T follicular helper cell (primary cell): ENCODE data around the gene PGAP6.
A peak's percentile ranks its signal among the peaks of the same experiment; 100 is the strongest.
"Not testable (repeated sequence)": the region's sequence is repeated elsewhere in the genome, so short reads cannot be mapped to it uniquely, and the experiment has no call there.

ENCODE experiments used
- DNase-seq: peaks from one replicate; pipeline ENCODE4 v3.0.0-alpha.2; 2020; ENCODE audit warnings: low read depth

PGAP6 gene

GRCh38 chr16:351804-352520 is 29.8 kb downstream of the PGAP6 start:
- DNase-seq: peak; percentile 21

DNA sequence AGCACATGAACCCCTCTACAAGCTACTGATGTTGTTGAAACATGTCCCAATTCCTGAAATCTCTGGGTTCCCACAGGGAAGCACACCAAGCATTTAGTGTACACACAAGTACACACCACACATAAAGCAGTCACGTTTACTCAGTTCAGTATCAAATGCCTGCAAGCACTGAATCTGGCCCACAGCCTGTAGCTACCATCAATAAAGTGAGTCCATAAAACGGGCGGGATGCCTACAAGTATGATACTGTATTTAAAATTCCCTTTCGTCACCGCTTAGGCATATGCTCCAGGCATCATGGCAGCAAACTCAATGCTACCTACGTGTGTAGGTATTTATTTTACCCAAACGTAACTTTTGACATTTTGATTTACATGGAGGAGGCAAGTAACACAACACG is 31.6 kb downstream of the PGAP6 start:
- no peak for DNase-seq

- no peak for DNase-seq
Measured at GRCh38 chr16:349211-349610, 32.6 kb downstream of the PGAP6 start.

GRCh38 chr16:348495-348894 is 33.3 kb downstream of the PGAP6 start:
- DNase-seq: not testable (repeated sequence)

DNA sequence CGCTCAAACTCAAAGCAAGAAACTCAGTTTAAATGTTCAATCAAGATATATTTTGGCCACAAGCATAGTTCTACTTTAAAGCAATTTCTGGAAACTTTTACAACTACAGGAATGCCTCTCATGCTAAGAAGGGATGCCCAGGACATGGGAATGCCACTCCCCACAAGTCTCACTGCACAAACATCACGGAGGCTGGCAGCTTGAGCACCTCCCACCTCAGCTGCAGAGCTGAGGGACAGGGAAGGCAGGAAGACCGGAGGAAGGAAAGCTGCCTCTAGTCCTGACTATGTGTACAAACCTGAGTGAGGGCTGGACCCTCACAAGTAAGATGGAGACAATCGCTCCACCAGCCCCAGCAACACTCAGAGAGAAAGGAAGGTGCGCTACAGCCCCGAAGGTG is 34.6 kb downstream of the PGAP6 start:
- DNase-seq: no peak

GRCh38 chr16:346587-346986 is 35.2 kb downstream of the PGAP6 start:
- DNase-seq: no peak

GRCh38 chr16:345772-346171 is 36.0 kb downstream of the PGAP6 start:
- no peak for DNase-seq

- no peak for DNase-seq
Measured at GRCh38 chr16:342455-343213, 39.1 kb downstream of the PGAP6 start.

- DNase-seq: not testable (repeated sequence)
Measured at GRCh38 chr16:341974-342336, 39.8 kb downstream of the PGAP6 start.

GRCh38 chr16:341095-341973 is 40.4 kb downstream of the PGAP6 start:
- DNase-seq: not testable (repeated sequence)

DNA sequence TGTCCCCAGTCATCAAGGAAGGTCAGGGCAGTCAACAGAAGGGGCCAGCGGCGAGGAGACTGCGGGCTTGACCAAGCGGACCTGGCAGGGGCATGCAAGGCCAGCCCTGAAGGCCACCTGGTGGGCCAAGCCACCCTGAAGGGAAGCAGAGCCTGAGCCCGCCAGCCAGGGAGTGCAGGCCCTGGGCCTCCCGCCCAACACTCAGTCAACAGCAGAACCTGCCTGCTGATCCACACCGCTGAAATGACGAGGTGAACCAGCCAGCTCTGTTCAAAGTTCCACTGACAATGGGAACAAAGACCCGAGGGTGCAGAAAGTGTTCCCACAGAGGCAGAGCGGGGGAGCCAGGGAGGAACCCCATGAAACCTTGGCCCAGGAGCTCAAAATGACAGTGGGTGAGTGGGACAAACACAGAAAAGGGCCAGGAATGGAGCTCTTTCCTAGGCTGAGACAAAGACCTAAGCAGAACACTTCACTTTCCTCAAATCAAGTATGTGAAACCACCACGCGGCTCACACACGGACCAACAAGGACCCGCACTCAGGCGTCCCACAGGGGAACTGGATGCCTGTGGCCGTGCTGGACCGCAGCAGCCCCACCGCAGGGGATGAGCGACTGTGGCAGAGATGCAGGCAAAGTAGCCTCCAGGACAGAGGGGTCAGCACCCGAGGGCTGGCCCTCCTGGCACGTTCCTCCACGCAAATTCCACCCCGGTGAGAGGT is 41.2 kb downstream of the PGAP6 start:
- DNase-seq: no peak

DNA sequence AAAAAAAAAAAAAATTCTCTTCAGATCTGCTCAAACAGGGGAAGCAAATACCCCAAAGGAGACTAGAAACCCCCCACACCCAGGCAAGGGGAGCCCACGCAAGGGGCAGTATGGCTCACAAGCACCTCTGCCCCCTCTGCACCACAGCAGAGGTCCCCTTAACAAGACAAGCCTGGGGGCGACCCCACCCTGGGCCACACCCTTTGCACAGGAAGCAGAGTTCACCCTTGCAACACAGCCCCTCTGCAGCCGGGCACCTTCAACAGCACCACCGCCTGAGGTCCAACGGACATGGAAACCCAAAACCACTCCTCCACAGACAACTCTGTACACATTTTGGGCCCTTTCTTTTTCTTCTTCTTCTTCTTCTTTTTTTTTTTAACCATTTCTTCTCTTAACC is 42.1 kb downstream of the PGAP6 start:
- no peak for DNase-seq

DNA sequence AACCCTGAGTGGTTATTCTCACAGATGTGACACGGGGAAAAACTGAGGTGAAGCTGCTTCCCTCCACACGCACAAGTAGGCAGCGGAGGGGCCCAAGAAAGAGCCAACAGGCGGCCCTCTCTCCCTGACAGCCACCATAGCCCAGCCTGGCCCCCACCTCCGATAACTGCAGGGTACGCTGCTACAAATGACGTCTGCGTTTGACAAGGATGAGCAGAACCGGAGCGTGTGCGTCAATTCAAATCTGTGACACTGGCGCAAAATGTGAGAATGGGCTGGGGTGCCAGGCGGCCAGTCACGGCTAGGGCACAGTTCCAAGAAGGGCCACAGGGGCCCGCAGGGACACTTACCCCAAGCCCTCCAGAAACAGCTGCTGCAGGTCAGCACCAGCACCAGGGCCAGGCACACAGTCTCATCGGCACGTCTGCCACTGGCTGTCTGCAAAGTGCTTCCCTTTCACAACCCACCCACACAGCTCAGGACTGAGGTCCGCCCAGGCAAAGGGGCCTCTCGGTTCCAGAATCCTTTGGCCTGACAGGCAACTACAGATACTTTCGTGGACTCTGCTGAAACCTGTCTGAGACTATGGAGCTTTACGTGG is 43.7 kb downstream of the PGAP6 start:
- no peak for DNase-seq

DNA sequence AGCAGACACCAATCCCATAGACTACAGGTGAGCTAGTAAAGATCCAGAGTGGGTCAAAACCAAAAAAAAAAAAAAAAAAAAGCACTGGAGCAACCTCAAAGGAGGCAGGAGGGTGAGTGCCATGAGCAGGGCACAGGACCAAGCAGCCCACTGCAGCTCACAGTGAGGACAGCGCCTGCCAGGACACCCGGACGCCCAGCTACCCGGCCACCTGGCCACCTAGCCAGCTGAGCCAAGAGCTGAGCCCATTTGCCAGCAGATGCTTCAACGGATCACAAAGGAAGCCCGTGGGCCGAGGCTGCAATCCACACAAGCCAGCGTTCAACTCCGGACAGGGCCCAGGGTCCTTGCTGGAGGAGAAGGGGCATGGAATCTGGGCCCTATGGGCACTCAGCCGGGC is 44.3 kb downstream of the PGAP6 start:
- no peak for DNase-seq

- DNase-seq: no peak
Measured at GRCh38 chr16:336269-336668, 45.5 kb downstream of the PGAP6 start.

DNA sequence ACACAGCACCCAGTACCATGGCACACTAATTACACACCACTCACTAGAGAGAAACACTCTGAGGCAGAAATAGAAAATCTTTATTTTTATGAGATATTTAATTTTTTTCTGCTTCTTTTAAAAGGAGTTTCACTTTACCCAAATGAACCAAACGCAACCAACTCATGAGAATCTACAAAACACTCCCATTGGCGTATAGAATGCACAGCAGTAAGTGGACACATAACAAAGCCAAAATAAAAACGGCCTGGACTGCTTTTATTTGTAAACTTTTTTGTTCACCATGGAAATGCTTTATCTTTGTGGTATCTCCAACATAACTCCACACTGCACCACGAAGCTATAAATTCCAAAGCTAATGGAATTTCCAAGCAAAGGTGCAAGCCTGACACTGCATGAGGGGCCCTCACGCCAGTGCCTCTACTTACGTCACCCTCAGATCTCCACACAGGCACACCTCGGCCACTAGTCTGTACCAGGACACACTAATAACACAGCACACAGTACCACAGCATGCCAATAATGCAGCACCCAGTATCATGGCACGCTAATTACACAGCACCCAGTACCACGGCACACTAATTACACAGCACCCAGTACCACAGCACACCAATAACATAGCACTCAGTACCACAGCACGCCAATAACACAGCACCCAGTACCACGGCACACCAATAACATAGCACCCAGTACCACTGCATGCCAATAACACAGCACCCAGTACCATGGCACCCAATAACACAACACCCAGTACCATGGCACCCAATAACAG is 46.7 kb downstream of the PGAP6 start:
- DNase-seq: not testable (repeated sequence)

DNA sequence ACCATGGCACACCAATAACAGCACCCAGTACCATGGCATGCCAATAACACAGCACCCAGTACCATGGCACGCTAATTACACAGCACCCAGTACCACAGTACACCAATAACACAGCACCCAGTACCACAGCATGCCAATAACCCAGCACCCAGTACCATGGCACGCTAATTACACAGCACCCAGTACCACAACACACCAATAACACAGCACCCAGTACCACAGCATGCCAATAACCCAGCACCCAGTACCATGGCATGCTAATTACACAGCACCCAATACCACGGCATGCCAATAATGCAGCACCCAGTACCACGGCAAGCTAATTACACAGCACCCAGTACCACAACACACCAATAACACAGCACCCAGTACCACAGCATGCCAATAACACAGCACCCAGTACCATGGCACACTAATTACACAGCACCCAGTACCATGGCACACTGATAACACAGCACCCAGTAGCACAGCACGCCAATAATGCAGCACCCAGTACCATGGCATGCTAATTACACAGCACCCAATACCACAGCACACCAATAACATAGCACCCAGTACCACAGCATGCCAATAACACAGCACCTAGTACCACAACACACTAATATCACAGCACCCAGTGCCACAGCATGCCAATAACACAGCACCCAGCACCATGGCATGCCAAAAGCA is 47.5 kb downstream of the PGAP6 start:
- not testable (repeated sequence) for DNase-seq

DNA sequence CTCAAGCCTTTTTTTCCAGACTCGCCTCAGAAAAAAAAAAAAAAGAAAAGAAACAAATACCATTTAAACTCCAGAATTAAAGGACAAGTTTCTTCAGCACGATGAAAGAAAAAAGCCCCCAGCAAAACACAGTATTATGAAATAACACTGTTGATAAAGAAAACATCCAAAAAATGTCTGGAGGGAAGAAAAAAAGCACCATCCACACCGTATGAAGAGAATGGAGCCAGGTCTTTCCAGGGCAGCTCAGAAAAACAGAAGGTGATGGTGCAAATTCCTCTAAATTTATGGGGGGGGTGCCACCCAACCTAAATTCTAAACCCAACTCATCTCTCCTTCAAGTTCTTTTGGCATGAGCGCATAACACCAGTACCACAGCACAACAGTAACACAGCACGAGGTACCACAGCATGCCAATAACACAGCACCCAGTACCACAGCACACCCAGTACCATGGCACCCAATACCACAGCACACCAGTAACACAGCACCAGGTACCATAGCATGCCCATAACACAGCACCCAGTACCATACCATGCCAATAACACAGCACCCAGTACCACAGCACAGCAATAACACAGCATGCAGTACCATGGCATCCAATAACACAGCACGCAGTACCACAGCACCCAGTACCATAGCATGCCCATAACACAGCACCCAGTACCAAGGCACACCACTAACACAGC is 48.2 kb downstream of the PGAP6 start:
- no peak for DNase-seq

- DNase-seq: not testable (repeated sequence)
Measured at GRCh38 chr16:331181-331814, 50.5 kb downstream of the PGAP6 start.
